GM21528 (cell line): Measurements from ENCODE around the gene SMARCD3.

ENCODE experiments used
- ATAC-seq: cut with Tn5 transposase; IDR thresholded peaks from one replicate; pipeline ENCODE4 v1.9.1; 2021; ENCODE audit warnings: mild to moderate bottlenecking, moderate library complexity; ENCODE audit not compliant: unreplicated experiment, low FRiP score

Gene SMARCD3

GRCh38 chr7:151238924-151239836, 9.3 kb downstream of the SMARCD3 start:
- no peak for ATAC-seq

- ATAC-seq = no peak
These were observed 10.2 kb downstream of the SMARCD3 start for GRCh38 chr7:151238190-151238810.

GRCh38 chr7:151237244-151238189, 11.0 kb downstream of the SMARCD3 start:
- no peak for ATAC-seq

- no peak for ATAC-seq
These were observed 12.1 kb downstream of the SMARCD3 start for GRCh38 chr7:151236406-151236805.

GRCh38 chr7:151235091-151235787, 13.3 kb downstream of the SMARCD3 start:
- no peak for ATAC-seq

GRCh38 chr7:151233804-151234203, 14.7 kb downstream of the SMARCD3 start:
- no peak for ATAC-seq

- no peak for ATAC-seq
These were observed 15.4 kb downstream of the SMARCD3 start for GRCh38 chr7:151232917-151233701.

- ATAC-seq = peak; percentile 92
These were observed 16.2 kb downstream of the SMARCD3 start, which contains the start of gene CHPF2 for GRCh38 chr7:151232091-151232916. CHPF2 (plus strand) TSS chr7:151232483; CDS start chr7:151234012, 1,529 bp downstream.

GRCh38 chr7:151231080-151231479, 17.4 kb downstream of the SMARCD3 start:
- no peak for ATAC-seq

GRCh38 chr7:151229249-151229648, 19.2 kb downstream of the SMARCD3 start:
- no peak for ATAC-seq

GRCh38 chr7:151228024-151228866, 20.2 kb downstream of the SMARCD3 start:
- ATAC-seq = no peak

GRCh38 chr7:151226875-151227782, 21.4 kb downstream of the SMARCD3 start, which contains the start of gene ABCF2:
ABCF2 (minus strand) TSS chr7:151227205; CDS start chr7:151226458, 747 bp downstream.
- peak; percentile 98 for ATAC-seq

- ATAC-seq = no peak
These were observed 22.0 kb downstream of the SMARCD3 start for GRCh38 chr7:151226560-151226874.

GRCh38 chr7:151225948-151226510, 22.5 kb downstream of the SMARCD3 start:
- no peak for ATAC-seq

- no peak for ATAC-seq
These were observed 24.8 kb downstream of the SMARCD3 start for GRCh38 chr7:151223728-151224127.

- no peak for ATAC-seq
These were observed 30.3 kb downstream of the SMARCD3 start for GRCh38 chr7:151218170-151218569.
